HuH-7.5 (cell line): ENCODE measurements around the gene SBSN.

Experiments
- DNase-seq: peaks from one replicate; pipeline ENCODE4 v3.0.0; 2011; ENCODE audit warnings: low spot score

Gene SBSN

GRCh38 chr19:35533822-35534392 lies 5.8 kb upstream of the SBSN start:
- no peak for DNase-seq

GRCh38 chr19:35533201-35533821 lies 5.2 kb upstream of the SBSN start, which contains the start of gene GAPDHS:
Gene GAPDHS (plus strand): TSS chr19:35533456. CDS start chr19:35533528, 72 bp downstream.
- DNase-seq = no peak

GRCh38 chr19:35531291-35531690 lies 3.2 kb upstream of the SBSN start:
- DNase-seq = no peak

DNA sequence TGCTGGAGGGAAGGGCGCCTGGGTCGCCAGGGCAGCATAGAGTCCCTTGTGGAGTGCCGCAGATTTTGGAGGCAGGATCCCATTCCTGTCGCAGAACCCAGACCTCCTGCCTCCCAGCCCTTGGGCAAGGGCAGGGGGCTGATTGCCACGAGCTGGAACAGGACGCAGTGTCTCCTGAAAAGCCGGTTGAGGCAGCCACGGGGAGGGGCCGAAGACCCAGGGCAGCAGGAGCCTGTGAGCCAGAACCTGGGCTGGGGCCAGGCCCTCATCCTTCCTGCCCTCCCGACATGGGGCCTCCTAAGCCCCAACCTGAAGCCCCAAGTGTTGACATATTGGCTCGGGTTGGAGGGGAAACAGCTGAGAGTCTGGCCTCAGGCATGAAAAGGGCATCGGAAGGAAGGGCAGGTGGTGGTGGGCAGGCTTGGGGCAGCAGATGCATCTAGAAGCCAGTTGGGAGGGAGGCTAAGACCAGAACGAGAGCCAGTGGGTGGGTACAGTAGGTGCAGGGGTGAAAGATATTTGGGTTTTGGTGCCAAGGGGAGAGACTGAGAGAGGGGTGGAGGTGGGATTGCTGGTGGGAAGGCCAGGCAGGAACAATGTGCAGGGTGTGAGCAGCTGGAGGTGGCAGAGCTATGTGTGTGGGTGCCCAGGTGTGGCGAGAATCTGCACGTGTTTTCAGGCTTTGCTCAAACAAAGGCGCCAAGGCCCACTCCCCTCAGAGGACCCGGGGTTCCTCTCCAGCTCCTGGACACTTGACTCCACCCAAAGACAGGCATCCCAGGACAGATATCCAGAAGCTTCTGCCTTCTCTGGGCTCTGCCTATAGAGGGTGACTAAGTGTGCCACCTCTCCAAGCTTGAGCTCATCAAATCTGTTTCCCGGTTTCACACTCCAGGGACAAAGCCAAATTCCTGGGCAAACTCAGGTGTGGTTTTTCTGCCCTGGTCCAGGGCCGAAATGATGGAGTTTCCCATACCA lies 1.4 kb upstream of the SBSN start:
- DNase-seq = no peak

GRCh38 chr19:35525873-35526272 lies 2.2 kb downstream of the SBSN start:
- DNase-seq = no peak

GRCh38 chr19:35524181-35524837 lies 3.8 kb downstream of the SBSN start:
- no peak for DNase-seq

GRCh38 chr19:35522745-35523327 lies 5.3 kb downstream of the SBSN start:
- no peak for DNase-seq

GRCh38 chr19:35521124-35521743 lies 6.9 kb downstream of the SBSN start:
- no peak for DNase-seq

DNA sequence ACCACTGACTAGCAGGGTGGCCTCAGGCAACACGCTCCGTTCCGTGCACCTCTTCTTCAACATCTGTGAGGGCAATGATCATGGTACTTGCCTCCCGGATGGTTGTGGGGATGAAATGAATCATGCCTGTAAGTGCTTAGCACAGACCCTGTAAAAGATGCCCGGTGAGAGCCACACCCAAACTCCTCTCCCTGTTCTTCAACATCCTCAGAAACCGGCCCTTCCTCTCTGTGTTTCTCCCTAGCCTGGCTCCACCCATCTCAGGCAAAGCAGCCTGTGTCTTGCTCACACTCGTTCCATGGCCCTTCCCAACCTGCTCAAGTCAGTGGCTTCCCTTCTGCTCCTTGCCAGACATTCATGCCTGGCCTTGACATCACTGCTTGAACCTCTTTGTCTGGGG lies 8.8 kb downstream of the SBSN start:
- DNase-seq = no peak

GRCh38 chr19:35518313-35518712 lies 9.8 kb downstream of the SBSN start:
- DNase-seq = no peak

- DNase-seq = no peak
Observed at GRCh38 chr19:35517342-35517741, 10.8 kb downstream of the SBSN start.

- DNase-seq = no peak
Observed at GRCh38 chr19:35516310-35516709, 11.8 kb downstream of the SBSN start.

DNA sequence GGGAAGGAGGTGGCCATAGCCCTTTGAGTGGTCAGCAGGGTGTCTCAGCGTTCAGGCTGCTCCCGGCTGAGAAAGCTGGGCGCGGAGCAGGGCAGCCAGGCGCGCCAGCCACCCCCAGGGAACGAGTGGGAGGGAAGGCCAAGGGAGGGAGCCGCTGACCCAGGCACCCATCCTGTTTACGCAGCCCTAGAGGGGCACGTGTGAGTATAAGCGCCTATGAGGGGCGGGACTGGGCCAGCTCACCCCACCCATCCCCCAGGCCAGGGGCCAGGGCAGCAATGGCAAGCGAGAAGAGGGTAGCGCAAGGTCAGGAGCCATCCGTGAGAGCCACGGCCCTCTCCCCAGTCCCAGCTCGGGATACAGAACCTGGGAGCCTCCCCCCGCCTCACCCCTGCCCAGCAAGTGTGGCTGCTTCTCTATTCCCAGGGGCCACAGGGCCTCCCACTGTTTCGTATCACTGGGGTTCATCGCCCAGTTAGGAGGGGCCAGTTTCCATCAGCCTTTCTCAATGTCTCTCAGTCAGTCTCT lies 13.8 kb downstream of the SBSN start:
- DNase-seq = no peak

- DNase-seq = no peak
Observed at GRCh38 chr19:35513628-35514281, 14.4 kb downstream of the SBSN start, which contains the start of gene DMKN. Gene DMKN (minus strand): TSS chr19:35513649. CDS start chr19:35513475, 174 bp downstream.

DNA sequence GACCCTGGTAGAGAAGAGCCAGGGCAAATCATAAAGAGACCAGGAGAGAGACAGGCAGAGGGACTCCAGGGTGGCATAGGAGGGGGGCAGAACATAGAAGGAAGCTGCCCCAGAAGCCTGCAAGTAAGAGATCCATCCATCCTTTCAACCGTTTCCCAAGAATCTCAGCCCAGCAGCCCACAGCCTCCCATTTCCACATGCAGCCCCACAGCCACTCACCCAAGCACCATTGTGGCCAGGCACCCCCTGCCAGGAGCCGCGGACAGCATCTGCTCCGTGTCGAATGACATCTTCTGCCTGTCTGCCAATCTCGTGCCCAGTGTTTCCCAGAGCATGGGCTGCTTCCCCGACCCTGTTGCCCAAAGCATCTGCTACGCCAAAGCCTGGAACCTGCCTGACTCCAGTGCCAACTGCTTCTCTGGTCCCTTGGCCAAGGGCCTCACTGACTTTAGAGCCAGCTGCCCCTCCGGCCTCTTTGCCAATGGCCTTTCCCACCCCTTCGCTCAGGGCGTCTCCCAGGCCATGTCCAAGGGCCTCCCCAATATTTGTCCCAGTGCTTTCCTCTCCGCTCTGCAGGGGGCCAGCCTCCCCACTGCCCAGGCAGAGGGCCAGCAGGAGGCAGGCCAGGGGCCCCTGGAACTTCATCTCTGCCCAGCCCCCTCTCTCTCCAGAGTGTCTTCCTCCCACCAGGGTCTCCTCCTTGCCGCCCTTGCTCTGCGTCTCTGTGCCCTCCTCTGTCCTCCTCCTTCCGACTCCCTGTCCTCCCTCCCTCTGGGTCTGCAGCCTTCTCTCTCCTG lies 15.1 kb downstream of the SBSN start:
- no peak for DNase-seq

GRCh38 chr19:35511337-35511736 lies 16.8 kb downstream of the SBSN start:
- DNase-seq = no peak

DNA sequence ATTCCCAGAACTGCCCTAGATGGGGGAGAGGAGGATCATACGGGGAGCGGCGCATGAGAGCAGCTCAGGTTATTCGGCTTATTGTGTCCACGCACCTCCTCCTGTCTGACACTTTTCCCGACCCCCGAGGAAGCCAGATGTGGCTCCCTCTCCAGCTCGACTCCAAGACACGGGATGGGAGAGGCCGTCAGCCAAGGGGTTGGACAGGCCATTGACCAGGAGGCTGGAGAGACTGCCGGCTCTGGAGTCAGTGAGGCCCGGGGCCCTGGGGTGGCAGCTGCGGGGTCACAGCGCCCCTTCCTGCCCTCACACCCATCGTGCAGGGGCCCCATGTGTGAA lies 17.5 kb downstream of the SBSN start:
- DNase-seq = no peak

DNA sequence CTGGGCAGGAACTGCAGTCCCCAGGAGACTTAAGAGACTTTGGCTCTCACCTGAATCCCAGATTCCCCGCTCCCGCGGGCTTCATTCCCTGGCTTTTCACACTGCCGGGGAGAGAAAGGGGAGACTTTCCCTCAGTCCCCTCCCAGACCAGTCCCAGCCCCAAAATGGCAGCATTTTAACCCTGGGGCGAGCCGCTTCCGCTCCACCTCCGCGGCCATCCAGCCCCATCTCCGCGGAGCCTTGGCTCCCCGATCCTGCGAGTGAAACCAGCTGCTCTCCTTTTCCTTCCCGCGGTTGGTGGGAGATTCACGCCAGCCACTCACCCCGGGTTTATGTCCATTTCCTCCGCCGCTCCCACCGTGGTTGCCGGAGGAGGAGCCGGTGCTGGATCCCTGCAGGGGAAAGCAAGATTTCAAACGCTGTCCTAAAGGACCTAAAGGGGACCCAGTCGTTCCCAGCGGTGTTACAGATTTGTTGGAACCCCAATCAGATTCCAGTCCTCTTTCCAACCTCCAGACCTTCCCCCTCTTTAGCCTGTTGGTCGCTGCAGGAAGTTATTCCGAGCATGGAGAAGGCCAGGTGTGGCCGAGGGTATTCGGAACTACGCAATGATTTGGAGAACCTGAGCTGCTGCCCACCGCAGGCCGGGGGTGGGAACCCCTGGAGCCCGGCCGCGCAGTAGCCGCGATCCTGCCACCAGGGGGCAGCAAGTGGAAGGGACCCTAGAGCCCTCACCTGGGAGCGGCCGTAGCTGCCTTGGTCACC lies 18.1 kb downstream of the SBSN start:
- peak; percentile 96 for DNase-seq

DNA sequence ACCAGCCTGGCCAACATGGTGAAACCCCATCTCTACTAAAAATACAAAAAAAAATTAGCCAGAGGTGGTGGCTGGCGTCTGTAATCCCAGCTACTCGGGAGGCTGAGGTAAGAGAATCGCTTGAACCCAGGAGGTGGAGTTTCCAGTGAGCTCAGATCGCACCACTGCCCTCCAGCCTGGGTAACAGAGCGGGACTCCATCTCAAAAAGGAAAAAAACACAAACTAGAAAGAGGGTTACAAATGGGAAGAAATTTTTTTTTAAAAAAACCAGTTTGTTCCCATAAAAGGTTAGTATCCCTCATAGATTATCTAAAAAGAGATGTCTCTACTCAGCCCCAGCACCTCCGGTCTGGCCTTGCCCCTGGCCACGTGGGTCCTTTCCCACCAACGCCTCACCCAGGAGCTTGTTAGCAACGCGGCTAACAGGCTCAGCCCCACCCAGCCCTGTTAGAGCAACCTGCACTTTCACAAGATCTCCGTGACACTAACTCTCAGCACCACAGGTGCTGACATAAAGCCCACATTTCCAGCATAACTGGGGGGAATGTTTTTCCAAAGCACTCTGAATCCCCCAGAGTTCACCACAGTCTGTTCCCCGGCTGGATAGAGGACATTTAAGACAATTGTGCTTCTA lies 19.0 kb downstream of the SBSN start:
- peak; percentile 58 for DNase-seq
